GM21526 (cell line): Measurements from ENCODE around the gene AGBL1.
"Not testable (repeated sequence)": the region's sequence is repeated elsewhere in the genome, so short reads cannot be mapped to it uniquely, and the experiment has no call there.

ENCODE experiments used
- ATAC-seq: cut with Tn5 transposase; IDR thresholded peaks from one replicate; pipeline ENCODE4 v1.9.1; 2021; ENCODE audit warnings: moderate library complexity; ENCODE audit not compliant: unreplicated experiment, low FRiP score

Gene AGBL1

DNA sequence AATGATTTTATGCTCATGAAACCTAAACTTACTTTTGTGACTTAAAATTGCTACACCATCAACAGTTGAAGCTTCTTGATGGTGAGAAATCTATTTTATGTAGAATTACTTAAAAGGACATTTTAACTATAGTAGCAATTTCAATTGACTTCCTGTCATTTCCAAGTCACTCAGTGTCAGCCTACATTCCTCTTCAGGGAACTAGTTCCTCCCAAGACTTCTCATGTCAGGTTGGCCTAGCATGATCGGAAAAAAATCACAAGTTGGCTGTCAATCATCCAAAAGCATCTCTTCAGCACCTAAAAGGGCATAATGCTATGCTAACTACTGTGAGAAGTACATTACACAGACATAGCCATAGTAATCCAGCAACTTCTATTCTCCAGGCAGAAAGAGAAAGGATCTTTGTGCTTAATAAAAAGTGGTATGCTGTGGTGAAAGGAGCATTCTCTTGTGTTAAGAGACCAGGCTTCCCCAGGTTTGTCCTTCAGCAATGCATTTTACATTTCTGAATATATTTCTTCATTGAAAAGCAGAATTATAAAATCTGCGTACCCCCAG lies 893.7 kb downstream of the AGBL1 start:
- no peak for ATAC-seq

DNA sequence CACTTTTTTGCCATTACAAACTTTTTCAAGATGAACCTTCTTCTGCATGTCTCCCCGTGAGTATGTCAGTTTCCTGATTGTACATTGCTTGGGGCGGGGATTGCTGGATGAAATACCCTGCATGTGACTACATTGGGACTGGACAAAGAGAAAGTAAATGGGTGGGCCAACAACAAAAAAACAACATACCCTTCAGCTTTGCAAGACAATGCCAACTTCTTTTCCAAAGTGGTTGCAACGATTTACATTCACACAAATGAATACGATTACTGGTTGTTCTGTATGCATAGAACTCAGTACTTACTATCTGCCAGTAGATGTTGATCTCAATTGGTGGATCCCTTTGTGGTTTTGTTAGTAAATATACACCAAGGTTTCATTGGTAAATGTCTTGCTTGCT lies 908.4 kb downstream of the AGBL1 start:
- no peak for ATAC-seq

DNA sequence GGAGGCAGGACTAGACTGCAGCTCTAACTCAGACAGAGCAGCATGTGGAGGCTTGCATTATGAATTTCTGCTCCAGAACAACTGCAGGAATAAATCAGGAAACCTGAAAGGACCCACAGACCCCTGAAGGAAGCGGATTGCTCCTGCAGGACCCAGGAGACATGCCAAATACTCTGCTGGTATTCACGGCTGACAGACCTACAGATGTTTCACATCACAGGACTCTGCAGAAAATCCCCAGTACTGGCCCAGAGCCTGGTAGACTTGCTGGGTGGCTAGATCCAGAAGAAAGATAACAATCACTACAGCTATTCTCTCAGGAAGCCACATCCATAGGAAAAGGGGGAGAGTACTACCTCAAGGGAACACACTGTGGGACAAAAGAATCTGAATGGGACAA lies 942.1 kb downstream of the AGBL1 start:
- no peak for ATAC-seq

DNA sequence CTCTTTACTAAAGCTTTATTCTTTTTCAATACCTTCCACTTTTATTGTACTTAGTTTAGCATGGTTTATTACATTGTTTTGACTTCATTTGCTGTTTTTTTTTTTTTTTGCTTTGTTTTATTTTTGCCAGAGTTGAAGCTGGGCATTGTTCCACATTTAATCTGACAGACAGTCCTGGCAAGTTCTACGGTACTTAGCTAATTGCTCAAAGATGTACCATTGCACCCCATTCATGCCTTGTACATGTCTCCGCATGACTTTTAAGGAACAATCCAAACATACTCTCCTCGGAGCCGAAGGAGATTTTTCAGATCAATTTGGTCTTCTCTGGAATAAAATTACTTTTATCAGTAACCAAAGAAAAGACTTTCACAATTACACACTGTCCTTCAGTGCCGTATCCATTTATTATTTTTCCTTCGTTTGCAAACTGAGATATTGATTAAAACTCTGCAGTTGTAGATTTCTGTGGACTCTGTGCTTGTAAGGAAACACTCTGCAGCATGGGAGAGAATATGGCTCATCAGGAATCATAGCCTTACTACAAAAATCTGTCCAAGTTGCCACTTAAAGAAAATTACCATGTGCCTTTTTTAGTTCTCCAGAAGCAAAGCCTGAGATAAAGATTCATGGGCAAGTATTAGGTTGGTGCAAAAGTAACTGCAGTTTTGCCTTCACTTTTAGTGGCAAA lies 952.0 kb downstream of the AGBL1 start:
- ATAC-seq: no peak

DNA sequence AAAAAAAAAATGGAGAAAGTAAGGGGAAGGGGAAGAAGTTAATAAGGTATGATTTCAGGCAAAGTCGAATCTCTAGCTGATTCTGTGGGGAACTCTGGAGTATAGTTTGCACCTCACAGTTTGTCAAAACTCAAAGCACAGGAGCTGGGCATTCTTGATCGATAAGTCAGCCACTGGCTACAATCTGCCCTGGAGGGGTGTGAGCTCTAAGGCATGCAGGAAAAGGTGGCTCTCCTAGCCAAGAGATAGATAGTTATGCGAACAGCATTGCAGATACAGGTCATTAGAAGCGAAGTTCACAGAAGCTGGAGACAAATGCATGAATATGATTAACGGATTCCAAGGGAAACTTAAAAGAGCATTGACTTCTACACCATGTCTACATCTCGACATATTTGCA lies 952.6 kb downstream of the AGBL1 start:
- no peak for ATAC-seq

DNA sequence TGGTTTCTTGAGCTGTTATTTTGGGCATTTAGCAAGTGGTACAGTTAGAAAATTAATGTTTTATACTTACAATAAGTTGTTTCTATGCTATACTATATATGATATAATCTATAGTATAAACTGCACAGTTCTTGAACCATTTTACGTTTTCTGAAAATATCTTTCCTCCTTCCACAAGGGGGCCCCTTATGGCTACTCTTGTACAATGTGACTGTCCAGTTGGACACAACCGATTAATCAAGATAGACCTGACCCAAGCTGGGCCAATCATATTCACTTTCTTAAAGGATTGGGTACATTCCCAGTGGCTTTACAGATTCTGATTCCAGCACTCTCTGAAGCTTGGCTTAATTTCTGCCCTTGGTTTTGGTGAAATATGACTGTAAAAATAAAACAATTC lies 953.4 kb downstream of the AGBL1 start:
- no peak for ATAC-seq

DNA sequence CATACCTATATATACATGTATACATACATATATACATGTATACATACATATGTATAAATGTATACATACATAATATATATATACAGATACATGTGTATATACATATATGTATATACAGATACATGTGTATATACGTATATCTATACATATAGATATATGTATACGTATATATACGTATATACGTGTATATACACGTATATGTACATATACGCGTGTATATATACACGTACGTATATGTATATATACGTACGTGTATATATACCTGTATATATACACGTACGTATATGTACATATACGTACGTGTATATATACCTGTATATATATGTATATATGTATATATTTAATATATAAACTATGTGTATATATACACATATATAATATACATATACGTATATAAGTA lies 955.2 kb downstream of the AGBL1 start:
- ATAC-seq: no peak

DNA sequence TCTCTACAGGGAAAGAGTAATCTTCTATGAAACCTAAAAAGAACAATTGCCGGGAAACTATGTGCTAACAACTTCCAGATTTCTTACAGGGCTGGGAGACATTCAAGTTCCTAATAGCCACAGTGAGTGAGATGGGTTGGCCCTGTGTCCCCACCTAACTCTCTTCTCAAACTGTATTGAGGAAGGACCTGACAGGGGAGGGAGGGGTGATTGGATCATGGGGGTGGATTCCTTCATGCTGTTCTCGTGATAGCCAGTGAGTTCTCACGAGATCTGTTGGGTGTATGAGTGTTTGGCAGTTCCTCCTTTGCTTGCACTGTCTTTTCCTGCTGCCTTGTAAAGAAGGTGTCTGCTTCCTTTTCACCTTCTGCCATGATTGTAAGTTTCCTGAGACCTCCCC lies 958.7 kb downstream of the AGBL1 start:
- no peak for ATAC-seq

DNA sequence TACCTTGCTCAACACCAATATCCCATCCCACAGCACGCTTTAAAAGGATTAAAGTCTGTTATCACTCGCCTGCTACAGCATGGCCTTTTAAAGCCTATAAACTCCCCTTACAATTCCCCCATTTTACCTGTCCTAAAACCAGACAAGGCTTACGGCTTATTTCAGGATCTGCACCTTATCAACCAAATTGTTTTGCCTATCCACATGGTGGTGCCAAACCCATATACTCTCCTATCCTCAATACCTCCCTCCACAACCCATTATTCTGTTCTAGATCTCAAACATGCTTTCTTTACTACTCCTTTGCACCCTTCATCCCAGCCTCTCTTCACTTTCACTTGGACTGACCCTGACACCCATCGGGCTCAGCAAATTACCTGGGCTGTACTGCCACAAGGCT lies 962.9 kb downstream of the AGBL1 start:
- not testable (repeated sequence) for ATAC-seq

DNA sequence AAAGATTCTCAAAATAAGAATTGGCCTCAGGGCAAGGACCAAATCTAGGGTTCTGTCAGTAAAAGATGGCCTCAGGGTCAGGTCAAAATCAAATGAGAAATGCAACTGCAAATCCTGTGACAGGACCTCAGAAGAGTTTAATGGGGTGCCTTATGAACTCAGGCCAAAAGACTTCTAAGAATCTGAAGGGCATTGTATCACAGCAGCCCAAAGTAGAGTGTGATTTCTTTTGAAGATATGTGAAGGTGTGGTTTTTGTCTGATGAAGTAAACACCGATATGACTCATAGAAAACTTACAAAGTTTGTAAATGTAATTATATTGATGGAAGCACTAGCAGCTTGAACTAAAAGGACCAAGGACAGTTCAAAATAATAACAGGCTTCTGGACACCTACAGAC lies 966.1 kb downstream of the AGBL1 start:
- no peak for ATAC-seq

DNA sequence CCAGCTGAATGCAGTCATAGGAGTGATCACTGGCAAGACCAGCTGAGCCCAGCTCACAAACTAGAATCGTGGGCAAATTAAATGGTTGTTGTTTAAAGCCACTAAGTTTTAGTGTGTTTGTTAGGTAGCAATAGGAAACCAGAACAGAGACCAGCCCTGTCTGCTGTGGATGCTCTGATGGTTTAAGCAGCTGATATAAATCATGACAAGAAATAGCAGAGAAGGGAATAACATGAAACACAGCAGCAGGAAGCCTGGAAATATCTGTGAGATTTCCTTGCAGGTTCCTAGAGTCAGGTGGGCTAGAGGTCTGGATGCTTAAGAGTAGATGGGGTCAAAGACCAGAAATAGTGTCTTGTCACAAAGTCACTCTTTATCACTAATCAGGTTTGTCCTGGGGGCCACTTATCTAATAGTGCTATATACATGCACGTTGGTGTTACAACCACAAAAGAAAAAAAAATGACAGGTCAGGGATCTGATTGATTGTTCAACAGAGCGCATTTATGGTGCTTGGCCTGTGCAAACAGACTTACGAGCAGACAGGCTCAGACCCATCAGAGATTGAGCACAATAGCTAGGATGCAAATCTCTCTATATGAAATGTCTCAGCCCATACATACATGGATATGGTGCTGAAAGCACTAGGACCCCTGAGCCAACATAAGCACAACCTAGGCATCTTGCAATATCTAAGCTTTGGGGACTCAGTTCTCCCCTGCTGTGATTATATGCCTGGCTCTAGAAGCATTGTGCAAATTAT lies 967.7 kb downstream of the AGBL1 start:
- no peak for ATAC-seq
